Right lobe of liver (tissue), 4 donors: ENCODE results near the gene SLC44A4.

Source experiments
- POLR2A ChIP-seq: fragments of 450-650 bp; IDR thresholded peaks from one replicate; pipeline ENCODE4 v1.6.1; 2017; ENCODE audit warnings: antibody characterized with exemption, mild to moderate bottlenecking
- TF ChIP-seq, protein P1 (sequence below), 4 donors: fragments of 200-600 bp in 3 of 4; fragments of 450-650 bp in 1 of 4; IDR thresholded peaks; one replicate each; pipeline versions ENCODE4 v1.5.1 to v1.8.0; 2016 to 2022; ENCODE audit warnings: antibody characterized with exemption in 4 of 4, mild to moderate bottlenecking in 2 of 4
- donor health status: DM: no; HTN: no; CAD: no.
- donor health status: DM: no; HTN: no; CAD: no.
- donor health status: DM: no; HTN: yes; CAD: no.

DNA sequence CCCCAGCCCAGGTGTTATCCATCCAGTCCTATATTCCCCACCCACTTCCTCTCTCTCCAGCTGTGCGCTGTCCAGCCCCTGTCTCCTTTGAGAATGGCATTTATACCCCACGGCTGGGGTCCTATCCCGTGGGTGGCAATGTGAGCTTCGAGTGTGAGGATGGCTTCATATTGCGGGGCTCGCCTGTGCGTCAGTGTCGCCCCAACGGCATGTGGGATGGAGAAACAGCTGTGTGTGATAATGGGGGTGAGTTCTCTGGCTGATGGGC lies 49.8 kb upstream of the SLC44A4 start:
- TF ChIP-seq POLR2A = no peak
- TF ChIP-seq, protein P1, sequence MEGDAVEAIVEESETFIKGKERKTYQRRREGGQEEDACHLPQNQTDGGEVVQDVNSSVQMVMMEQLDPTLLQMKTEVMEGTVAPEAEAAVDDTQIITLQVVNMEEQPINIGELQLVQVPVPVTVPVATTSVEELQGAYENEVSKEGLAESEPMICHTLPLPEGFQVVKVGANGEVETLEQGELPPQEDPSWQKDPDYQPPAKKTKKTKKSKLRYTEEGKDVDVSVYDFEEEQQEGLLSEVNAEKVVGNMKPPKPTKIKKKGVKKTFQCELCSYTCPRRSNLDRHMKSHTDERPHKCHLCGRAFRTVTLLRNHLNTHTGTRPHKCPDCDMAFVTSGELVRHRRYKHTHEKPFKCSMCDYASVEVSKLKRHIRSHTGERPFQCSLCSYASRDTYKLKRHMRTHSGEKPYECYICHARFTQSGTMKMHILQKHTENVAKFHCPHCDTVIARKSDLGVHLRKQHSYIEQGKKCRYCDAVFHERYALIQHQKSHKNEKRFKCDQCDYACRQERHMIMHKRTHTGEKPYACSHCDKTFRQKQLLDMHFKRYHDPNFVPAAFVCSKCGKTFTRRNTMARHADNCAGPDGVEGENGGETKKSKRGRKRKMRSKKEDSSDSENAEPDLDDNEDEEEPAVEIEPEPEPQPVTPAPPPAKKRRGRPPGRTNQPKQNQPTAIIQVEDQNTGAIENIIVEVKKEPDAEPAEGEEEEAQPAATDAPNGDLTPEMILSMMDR (IDR thresholded peaks at IDR 0.05) = no peak
